Measurements from ENCODE around the gene MSH2. TPM values are rescaled to one million over a fixed set of nuclear protein-coding genes. Genes with fewer than 3 reads are reported as not detected.
"Not testable (repeated sequence)": the region's sequence is repeated elsewhere in the genome, so short reads cannot be mapped to it uniquely, and the experiment has no call there.

Gene MSH2
- total RNA-seq, 1 experiment from 2014 or later, result 139 TPM

GRCh38 chr2:47405757-47406156 lies 2.8 kb downstream of the MSH2 start:
- Mint-ChIP-seq H3K27me3 (ENCODE audit: low read depth) (no peaks in the 10 kb centered on the region), H3K36me3 (ENCODE audit: insufficient read depth in 1 of 3, low read depth in 3 of 3) (peaks cover 51 to 58% (median 52%) of the 10 kb centered on the region in 3 experiments), H3K4me3 (peak overlapping the region; percentile 35 to 71), H3K9me3 (peaks cover 14 to 24% of the 10 kb centered on the region in 2 experiments), H3K4me1 (peaks cover 41 to 45% of the 10 kb centered on the region in 2 experiments), H3K27ac (peak overlapping the region; percentile 15 to 49 (median 41); a peak in 3 of 7 replicates)
- no peak overlapping the region for H3K14ac ChIP-seq (ENCODE audit: insufficient read depth, low read length)
- H3K23me2 ChIP-seq (ENCODE audit: insufficient read length, low read depth, low read length, poor library complexity, severe bottlenecking), result peaks cover 8% of the 10 kb centered on the region
- no peak for DNase-seq
- no CpG with 5 or more reads among the region's 2 CpGs for WGBS (ENCODE audit: extremely low coverage, insufficient read length, low lambda C conversion rate)
- no peak overlapping the region for H3K18ac ChIP-seq (ENCODE audit: insufficient read length, low read depth, low read length)
- H4K20me1 ChIP-seq (ENCODE audit: control insufficient read depth, insufficient read depth, insufficient read length), result no peaks in the 10 kb centered on the region
- no peak overlapping the region for H3K4ac ChIP-seq (ENCODE audit: low read depth, low read length)
- no peaks in the 10 kb centered on the region for H3K27me3 ChIP-seq (ENCODE audit: insufficient read depth, low read length)
- H2AK5ac ChIP-seq (ENCODE audit: insufficient read length, low read length), result no peak overlapping the region
- no peak overlapping the region for H3K23ac ChIP-seq (ENCODE audit: insufficient read length, low read depth, low read length)
- no peak overlapping the region for H3K27ac ChIP-seq (ENCODE audit: insufficient read length, low read depth, low read length)
- H2BK12ac ChIP-seq (ENCODE audit: insufficient read length, low read depth, low read length), result no peak overlapping the region
- H2BK20ac ChIP-seq (ENCODE audit: low read depth, low read length, poor library complexity, severe bottlenecking), result no peak overlapping the region
- H4K5ac ChIP-seq (ENCODE audit: insufficient read length, low read depth, low read length), result no peak overlapping the region
- no peak overlapping the region for H4K91ac ChIP-seq (ENCODE audit: insufficient read length, low read depth, low read length)
- no peak overlapping the region for H4K8ac ChIP-seq (replicated peaks; ENCODE audit: insufficient read length, low read depth, low read length)
- no peak overlapping the region for H3K56ac ChIP-seq (ENCODE audit: insufficient read length, low read depth, low read length)
- H3K9ac ChIP-seq (ENCODE audit: extremely low read depth, insufficient read length, low read length), result no peak overlapping the region
- H3K79me2 ChIP-seq (ENCODE audit: insufficient read depth, low read length), result peaks cover 44% of the 10 kb centered on the region
- no peaks in the 10 kb centered on the region; the same call in 1 of the 2 replicates for H3K4me1 ChIP-seq (ENCODE audit: insufficient read depth, low read length)
- no peak overlapping the region for H3T11ph ChIP-seq (ENCODE audit: low read length)
- H3K9me3 ChIP-seq (ENCODE audit: control insufficient read depth, low read depth, low read length), result no peaks in the 10 kb centered on the region
- no peak overlapping the region for H2BK5ac ChIP-seq (ENCODE audit: insufficient read length, low read length)
- TF ChIP-seq CTCF (conservative IDR thresholded peaks at IDR 0.05), result no peak
- no peak overlapping the region for H2BK15ac ChIP-seq (ENCODE audit: low read depth, low read length)
- H3K79me1 ChIP-seq (ENCODE audit: insufficient read depth, low read depth, low read length, poor library complexity, severe bottlenecking), result no peaks in the 10 kb centered on the region
- H2AFZ ChIP-seq (ENCODE audit: low read length), result no peak overlapping the region
- no peak overlapping the region for H3K4me2 ChIP-seq (ENCODE audit: insufficient read depth, insufficient read length, low read length)
- H2BK120ac ChIP-seq (ENCODE audit: low read depth, low read length, poor library complexity, severe bottlenecking), result no peak overlapping the region

GRCh38 chr2:47406649-47407330 lies 3.8 kb downstream of the MSH2 start:
- not testable (repeated sequence) for H2BK5ac ChIP-seq (ENCODE audit: insufficient read length, low read length); H4K5ac ChIP-seq (ENCODE audit: insufficient read length, low read depth, low read length); DNase-seq; H3K9ac ChIP-seq (ENCODE audit: extremely low read depth, insufficient read length, low read length); H3K79me1 ChIP-seq (ENCODE audit: insufficient read depth, low read depth, low read length, poor library complexity, severe bottlenecking); H3K27me3 Mint-ChIP-seq (ENCODE audit: low read depth); H3K23me2 ChIP-seq (ENCODE audit: insufficient read length, low read depth, low read length, poor library complexity, severe bottlenecking); H3T11ph ChIP-seq (ENCODE audit: low read length); H2BK120ac ChIP-seq (ENCODE audit: low read depth, low read length, poor library complexity, severe bottlenecking); H3K9me3 ChIP-seq (ENCODE audit: control insufficient read depth, low read depth, low read length); H2BK12ac ChIP-seq (ENCODE audit: insufficient read length, low read depth, low read length); H3K56ac ChIP-seq (ENCODE audit: insufficient read length, low read depth, low read length); H4K8ac ChIP-seq (replicated peaks; ENCODE audit: insufficient read length, low read depth, low read length); H3K4me1 ChIP-seq (ENCODE audit: insufficient read depth, low read length); H2BK20ac ChIP-seq (ENCODE audit: low read depth, low read length, poor library complexity, severe bottlenecking); H3K27me3 ChIP-seq (ENCODE audit: insufficient read depth, low read length); H2BK15ac ChIP-seq (ENCODE audit: low read depth, low read length); H3K27ac ChIP-seq (ENCODE audit: insufficient read length, low read depth, low read length); H3K4me2 ChIP-seq (ENCODE audit: insufficient read depth, insufficient read length, low read length); H4K20me1 ChIP-seq (ENCODE audit: control insufficient read depth, insufficient read depth, insufficient read length); H2AFZ ChIP-seq (ENCODE audit: low read length); H3K4ac ChIP-seq (ENCODE audit: low read depth, low read length); H3K14ac ChIP-seq (ENCODE audit: insufficient read depth, low read length); H3K18ac ChIP-seq (ENCODE audit: insufficient read length, low read depth, low read length); H3K23ac ChIP-seq (ENCODE audit: insufficient read length, low read depth, low read length); H2AK5ac ChIP-seq (ENCODE audit: insufficient read length, low read length); H4K91ac ChIP-seq (ENCODE audit: insufficient read length, low read depth, low read length)
- peaks cover 55 to 67% (median 56%) of the 10 kb centered on the region in 3 experiments for H3K36me3 Mint-ChIP-seq (ENCODE audit: insufficient read depth in 1 of 3, low read depth in 3 of 3)
- H3K9me3 Mint-ChIP-seq, result peaks cover 14 to 24% of the 10 kb centered on the region in 2 experiments
- peaks cover 44% of the 10 kb centered on the region for H3K79me2 ChIP-seq (ENCODE audit: insufficient read depth, low read length)
- peaks cover 40 to 43% of the 10 kb centered on the region in 2 experiments for H3K4me1 Mint-ChIP-seq
- peak overlapping the region; percentile 69 to 93 (median 91) for H3K27ac Mint-ChIP-seq
- H3K4me3 Mint-ChIP-seq, result peak overlapping the region; percentile 19 to 71
- WGBS (ENCODE audit: extremely low coverage, insufficient read length, low lambda C conversion rate), result no CpG with 5 or more reads among the region's 3 CpGs
